ENCODE results near the gene STK24. TPM values are rescaled to one million over a fixed set of nuclear protein-coding genes. Genes with fewer than 3 reads are reported as not detected.

Gene STK24
- total RNA-seq, 1 donor from 2014 or later, result 17.0 TPM

DNA sequence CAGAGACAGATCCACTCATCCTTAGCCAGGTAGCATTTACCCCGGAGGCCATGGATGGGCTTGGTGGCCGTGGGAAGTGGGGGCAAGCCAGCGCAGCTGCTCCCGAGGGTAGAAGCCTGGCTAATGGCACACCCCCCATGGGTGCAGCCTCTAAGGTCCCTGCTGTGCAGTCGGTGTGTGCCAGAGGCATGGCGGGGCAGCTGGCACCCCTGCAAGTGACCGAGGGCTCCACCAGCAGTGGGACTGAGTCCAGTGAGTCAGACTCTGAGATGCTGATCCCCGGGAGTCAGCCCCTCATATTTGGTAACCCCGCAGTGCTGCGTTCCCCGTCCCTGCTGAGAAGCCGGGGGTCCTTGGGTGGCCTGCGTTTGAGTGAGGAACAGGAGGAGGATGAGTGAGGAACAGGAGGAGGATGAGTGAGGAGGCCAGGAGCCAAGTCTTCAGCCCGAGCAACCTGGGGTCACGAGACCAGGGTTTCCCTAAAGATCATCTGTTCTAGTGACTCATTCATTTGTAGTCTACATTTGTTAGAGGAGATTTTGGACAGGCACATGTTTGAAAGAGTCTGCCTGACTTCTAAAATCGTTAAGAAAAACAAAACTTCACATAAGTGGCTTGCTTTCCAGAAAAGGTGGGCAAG is 180.7 kb downstream of the STK24 start:
- ATAC-seq (no peak), DNase-seq (ENCODE audit: low spot score) (no peak)

Other genes with a start within 250 kb of the STK24 start
- 26.9 TPM for gene SLC15A1, start 175.6 kb upstream of the STK24 start, total RNA-seq

Measured in left lobe of liver (tissue), 2 donors.